Activated CD4-positive, alpha-beta T cell treated with anti-CD3 and anti-CD28 coated beads, Interleukin-2, amount 50 U/mL, for 16 hours (primary cell): ENCODE results near the gene KLHL29.

Experiments used
- DNase-seq: peaks from one replicate; pipeline ENCODE4 v3.0.0-alpha.2; 2020

KLHL29 gene

GRCh38 chr2:23478933-23479683 is 94.1 kb downstream of the KLHL29 start:
- DNase-seq, result no peak

- DNase-seq, result no peak
Measured at GRCh38 chr2:23480957-23481797, 96.2 kb downstream of the KLHL29 start.

DNA sequence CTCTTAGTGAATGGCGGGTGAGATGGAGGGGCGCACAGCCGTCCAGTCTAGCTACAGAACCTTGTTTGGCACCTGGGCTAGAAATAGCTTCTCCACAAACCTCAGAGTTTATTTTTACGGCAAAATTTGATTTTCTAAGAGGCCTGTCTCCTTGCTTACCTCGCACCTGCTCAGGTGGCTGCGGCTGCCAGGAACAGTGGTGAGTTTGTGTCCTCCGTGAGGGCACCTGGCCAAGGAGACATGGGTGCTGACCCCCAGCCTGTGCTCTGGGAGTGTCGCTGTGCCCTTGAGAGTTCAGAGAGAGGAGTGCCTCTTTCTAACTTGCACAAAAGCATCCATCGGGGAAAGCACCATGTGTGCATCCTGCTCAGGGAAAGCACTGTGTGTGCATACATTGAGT is 97.2 kb downstream of the KLHL29 start:
- no peak for DNase-seq

GRCh38 chr2:23482607-23483006 is 97.6 kb downstream of the KLHL29 start:
- DNase-seq, result no peak

GRCh38 chr2:23483791-23484190 is 98.8 kb downstream of the KLHL29 start:
- no peak for DNase-seq

DNA sequence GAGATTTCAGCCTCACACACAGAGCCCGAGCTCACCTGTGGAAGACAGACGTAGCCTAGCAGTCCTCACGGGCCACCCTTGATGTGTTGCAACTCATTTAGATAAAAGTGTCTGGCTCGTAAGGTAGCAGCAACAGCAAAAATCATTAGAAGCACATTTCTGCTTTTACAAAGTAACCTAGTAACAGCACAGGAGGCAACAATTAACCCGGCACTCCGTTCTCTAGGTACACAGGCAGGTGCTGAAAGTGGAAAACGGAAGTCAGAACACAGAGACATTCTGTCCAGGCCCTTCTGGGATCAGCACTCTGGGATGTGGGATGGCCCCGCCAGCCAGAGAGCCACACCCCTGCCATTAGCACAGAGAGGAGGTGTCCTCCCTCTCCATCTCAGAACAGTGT is 99.3 kb downstream of the KLHL29 start:
- no peak for DNase-seq

GRCh38 chr2:23484767-23485166 is 99.8 kb downstream of the KLHL29 start:
- no peak for DNase-seq

DNA sequence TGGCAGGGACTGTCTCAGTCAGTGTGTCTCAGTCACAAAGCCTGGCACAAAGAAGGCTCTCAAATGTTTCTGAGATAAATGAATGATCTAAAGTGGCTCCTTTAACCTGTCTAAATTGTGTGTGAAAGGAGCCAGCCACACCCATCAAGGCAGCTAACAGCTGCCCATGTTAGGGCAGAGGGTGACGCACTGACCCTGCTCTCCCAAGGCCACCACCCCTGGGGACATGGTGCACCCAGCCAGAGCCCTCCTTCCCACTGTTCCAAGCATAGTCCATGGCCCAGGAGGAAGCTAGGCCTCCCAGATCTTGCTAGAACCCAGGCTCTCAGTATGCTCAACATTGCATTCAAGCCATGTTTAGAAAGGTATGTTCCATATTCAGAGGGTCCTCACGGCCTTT is 100.3 kb downstream of the KLHL29 start:
- no peak for DNase-seq

DNA sequence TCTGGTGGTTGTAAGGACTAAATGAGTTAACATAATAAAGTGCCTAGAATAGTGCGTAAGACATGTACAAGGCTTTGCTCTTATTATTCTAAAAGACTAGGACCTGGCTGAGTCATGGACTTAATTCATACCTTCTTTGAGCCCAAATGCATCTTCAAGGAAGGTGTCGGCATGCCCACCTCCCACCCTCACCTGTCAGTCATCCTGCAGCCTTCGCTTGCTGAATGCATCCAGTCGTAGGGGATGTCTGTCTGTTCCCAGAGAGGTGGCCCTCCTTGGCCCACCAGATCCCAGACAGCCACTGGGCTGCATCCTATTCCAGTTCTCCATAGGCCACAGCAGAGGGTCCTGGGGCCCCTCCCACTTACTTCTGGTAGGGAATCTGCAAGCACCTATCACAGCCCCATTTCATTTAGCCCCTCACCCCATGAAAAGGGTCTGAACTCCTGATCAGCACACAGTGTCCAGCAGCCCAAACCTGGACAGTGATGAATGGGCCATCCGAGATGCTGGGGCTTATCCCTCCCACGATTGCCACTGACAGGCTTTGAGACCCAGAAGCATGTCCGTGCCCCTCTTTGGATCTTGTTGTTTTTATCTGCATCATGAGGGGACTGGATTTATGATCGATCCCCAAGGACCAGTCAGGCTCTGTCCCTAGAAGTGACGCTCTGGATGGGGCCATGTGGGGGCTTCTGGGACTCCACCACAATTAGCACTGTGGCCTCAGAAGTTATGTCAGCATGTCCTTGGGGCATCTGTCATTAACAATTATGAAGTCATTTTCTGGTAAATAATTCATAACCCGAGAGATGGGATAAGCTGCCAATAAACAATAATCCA is 101.1 kb downstream of the KLHL29 start:
- DNase-seq, result no peak

GRCh38 chr2:23486684-23487075 is 101.7 kb downstream of the KLHL29 start:
- no peak for DNase-seq

- peak; percentile 37 for DNase-seq
Measured at GRCh38 chr2:23487735-23488492, 102.9 kb downstream of the KLHL29 start.

DNA sequence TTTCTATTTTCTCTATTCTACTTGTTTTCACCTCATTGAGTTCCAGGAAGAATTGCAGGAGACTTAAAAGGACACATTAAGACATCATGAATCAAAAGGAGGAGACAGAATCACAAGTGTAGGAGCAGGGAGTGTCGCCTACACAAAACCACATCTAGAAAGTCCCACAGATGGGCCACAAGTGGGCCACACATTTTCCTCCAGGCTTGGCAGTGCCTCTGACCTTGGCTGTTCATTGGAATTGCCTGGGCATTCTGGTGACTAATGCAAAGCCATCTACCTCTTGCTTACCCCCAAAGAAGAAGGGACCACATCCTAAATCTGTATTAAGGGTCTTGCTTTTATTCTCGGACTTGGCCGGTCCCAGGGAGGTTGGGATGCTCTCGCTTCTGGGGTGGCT is 103.6 kb downstream of the KLHL29 start:
- peak; percentile 8 for DNase-seq

DNA sequence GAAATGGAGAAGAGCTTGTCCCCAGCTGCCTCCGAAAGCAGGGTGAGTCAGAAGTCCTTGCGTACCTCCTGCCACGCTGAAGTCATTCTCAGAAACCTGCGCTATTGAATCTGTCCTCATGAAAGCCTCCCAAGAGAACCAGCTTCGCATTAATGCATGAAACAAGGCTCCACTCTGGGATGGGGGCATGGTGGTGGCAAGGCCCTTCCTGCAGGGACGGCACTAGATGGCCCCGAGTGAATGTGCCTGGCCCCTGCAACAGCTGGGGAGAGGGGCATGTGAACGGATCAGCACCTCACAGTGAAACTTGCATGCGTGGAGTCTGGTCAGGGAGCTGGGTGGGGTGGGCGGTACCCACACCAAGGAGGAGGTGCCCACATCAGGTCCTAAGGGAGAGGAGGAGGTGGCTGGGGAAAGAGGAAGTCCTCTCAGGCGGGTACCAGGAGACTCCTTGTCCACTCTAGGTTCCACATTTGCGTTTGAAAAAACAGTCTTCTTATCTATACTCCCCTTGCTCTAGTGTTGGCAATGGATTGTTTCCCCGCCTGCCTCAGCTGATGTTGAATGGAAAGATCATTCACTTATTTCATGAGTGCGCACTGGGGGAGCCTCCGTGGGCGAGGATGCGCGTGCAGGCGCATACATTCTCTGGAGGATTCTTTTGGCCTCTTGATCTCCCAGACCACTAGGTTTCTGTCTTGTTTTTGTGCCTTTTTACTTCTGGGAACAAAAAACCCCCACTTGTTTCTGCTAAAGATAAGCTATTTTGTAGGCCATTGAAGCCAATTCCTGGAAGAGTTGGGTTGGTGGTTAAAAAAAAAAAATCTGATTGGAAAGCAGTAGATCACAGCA is 104.7 kb downstream of the KLHL29 start:
- DNase-seq, result peak; percentile 55

DNA sequence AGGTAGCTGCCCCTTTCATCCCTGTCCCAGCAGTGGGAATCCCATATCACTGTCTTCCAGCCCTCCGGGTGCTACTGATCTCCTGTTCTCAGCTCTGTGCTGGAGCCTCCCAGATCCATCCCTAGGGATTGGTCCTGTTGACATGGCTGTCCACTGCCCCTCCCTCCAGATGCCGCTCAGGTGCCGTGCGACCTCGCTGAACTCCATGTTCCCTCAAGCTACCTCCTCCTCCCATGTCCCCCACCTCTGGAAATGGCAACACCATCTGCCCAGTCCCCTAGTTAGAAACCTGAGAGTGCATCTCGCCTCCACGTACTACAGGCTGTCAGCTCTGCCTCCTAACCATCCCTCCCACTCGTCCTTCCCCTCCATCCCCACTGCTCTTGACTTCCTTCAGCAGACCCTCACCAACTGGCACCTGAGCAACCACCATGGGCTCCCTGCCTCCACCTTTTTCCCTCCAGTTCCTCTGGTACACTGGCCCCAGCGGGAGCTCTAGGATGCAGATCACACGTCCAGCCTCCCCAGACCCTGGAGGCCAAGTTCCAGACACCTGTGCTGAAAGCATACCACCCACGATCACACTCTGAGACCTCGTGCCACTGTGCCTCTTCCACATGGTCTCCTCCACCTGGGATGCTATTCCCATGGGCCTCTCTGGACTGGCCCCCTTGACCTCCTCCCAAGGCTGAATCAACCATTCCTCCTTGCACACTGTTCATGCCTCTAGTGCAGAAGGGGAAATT is 106.8 kb downstream of the KLHL29 start:
- DNase-seq, result no peak

DNA sequence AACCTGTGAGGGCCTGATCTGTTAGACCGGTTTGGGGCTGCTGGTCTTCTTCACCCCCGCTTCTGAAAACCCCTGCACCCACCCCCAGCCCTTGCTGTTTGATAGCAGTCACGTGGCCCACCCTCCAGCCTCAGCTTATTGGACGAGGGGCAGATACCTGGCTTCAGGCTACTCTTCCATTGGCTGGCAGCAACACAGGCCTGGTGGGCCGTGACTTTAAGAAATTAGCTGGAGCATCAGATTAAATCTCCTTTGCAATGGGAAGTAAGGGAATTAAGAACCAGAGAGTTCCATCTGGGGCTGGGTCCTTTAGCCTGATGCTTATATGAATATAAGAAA is 107.3 kb downstream of the KLHL29 start:
- no peak for DNase-seq

- DNase-seq, result no peak
Measured at GRCh38 chr2:23492921-23493320, 107.9 kb downstream of the KLHL29 start.

GRCh38 chr2:23493846-23494245 is 108.9 kb downstream of the KLHL29 start:
- no peak for DNase-seq

DNA sequence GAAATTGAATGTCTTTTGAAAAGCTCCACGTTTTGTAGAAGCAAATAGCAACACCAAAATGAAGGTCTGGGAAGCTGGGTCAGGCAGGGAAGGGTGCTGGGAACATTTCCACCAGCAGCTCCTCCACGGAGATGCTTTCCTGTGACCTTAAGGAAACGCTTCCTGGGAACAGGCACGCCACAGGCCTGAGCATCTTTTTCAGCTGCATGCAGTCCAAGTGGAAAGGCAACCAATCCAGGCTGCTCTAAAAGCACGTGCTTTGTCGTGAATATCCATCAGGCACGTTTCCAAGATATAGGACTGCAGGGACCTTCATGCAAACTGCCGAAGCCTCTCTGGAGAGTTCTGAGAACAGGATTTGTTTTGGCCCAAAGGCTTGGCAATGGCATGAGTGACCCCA is 109.3 kb downstream of the KLHL29 start:
- DNase-seq, result no peak

- no peak for DNase-seq
Measured at GRCh38 chr2:23495661-23496114, 110.7 kb downstream of the KLHL29 start.

DNA sequence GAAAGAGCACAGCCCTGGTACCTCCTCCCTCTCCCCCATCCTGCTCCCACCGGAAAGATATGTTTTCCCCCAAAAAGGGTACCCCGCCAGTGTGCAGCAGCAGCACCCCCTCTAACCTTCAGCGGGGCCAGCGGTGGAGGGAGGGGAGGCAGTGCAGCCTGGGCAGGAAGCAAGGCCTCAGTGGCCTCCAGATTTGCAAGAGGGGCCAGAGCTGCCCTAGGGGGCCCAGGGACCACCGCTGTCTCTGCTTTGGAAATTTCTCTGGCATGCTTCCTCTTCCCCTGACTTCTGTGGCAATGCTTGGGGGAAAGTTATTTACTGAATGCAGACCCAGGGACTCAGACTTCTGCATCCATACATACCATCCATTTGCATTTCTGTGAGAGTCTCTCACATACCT is 111.5 kb downstream of the KLHL29 start:
- DNase-seq, result no peak

DNA sequence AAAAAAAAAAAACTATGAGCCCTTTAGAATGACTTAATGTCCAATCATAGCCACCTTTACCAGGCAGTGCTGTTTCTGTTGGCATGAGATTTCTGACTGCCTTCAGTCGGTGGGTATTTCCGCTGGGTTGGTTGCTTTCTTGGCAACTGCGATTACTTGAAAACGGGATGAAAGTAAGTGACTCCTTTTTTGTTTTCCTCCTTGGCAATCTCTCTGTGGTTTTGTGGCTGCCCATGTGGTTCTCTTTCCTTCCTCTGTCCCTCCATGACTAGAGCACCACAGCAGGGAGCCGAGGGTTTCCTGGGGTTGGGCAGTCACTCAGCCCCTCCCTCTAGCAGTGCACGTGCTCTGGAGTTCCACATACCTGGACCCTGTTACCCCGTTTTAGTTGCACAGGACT is 112.1 kb downstream of the KLHL29 start:
- peak; percentile 65 for DNase-seq
